ENCODE data around the gene MLLT1.

The MLLT1 gene

DNA sequence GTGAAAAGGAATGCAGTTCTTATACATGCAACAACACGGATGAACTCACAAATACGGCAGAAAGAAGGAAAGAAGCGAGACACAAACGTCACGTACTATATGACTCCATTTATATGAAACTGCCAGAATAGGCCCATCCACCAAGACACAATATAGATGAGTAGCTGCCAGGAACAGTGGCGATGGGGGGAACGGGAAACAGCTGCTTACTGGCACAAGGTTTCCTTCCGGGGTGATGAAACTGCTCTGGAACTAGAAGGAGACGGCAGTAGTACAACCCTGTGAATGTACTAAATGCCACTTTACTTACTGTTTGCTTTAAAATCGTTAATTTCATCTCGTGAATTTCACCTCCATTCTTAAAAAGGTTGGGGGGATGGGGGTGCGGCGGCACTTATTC, 28.9 kb downstream of the MLLT1 start:
- no peak for DNase-seq (ENCODE audit: low read depth)
- TF ChIP-seq, protein P1, sequence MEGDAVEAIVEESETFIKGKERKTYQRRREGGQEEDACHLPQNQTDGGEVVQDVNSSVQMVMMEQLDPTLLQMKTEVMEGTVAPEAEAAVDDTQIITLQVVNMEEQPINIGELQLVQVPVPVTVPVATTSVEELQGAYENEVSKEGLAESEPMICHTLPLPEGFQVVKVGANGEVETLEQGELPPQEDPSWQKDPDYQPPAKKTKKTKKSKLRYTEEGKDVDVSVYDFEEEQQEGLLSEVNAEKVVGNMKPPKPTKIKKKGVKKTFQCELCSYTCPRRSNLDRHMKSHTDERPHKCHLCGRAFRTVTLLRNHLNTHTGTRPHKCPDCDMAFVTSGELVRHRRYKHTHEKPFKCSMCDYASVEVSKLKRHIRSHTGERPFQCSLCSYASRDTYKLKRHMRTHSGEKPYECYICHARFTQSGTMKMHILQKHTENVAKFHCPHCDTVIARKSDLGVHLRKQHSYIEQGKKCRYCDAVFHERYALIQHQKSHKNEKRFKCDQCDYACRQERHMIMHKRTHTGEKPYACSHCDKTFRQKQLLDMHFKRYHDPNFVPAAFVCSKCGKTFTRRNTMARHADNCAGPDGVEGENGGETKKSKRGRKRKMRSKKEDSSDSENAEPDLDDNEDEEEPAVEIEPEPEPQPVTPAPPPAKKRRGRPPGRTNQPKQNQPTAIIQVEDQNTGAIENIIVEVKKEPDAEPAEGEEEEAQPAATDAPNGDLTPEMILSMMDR (IDR thresholded peaks at IDR 0.05; ENCODE audit: control insufficient read depth, insufficient read depth, low read depth, low read length, missing control alignments) = no peak
- no peak overlapping the region for H3K4me3 ChIP-seq (ENCODE audit: control insufficient read depth, low read depth, low read length)

DNA sequence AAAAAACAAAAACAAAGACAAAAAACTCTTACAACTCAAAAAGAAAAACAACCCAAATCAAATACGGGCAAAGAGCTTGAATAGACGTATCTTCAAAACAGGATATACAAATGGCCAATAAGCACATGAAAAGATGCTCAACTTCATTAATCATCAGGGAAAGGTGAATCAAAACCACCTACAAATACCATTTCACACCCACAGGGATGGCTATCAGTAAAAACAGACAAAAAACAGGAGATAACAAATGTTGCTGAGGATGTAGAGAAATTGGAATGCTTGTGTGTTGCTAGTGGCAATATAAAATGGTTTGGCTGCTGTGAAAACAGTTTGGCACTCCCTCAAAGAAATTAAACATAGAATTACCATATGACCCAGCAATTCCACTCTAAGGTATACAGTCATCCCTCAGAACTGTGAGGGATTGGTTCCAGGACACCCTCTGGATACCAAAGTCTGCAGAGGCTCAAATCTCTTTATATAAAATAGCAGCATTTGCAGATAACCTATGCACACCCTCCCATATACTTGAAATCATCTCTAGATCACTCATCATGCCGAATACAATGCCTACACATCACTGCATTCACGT, 29.7 kb downstream of the MLLT1 start:
- TF ChIP-seq, protein P1 (IDR thresholded peaks at IDR 0.05; ENCODE audit: control insufficient read depth, insufficient read depth, low read depth, low read length, missing control alignments) = no peak
- no peak for DNase-seq (ENCODE audit: low read depth)
- no peak overlapping the region for H3K4me3 ChIP-seq (ENCODE audit: control insufficient read depth, low read depth, low read length)

DNA sequence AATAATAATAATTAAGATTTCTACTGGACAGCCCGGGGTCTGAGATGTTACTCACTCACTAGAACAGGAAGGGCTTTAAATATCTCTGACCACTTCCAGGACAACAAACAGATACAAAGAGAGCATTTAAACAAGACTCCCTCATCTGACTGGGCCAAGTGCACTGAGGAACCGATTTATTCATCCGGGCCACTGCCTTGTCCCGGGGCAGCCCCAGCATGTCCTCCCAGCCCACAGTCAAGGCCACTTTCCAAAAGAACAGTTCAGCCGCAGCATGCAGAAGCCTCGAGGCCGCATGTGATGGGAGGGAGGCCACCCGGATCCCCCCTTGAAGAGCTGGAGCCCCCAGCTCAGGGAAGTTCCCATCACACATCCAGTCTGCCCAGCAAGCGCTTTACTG, 30.5 kb downstream of the MLLT1 start:
- H3K4me3 ChIP-seq (ENCODE audit: control insufficient read depth, low read depth, low read length) = no peak overlapping the region
- TF ChIP-seq, protein P1 (IDR thresholded peaks at IDR 0.05; ENCODE audit: control insufficient read depth, insufficient read depth, low read depth, low read length, missing control alignments) = no peak
- DNase-seq (ENCODE audit: low read depth) = no peak

DNA sequence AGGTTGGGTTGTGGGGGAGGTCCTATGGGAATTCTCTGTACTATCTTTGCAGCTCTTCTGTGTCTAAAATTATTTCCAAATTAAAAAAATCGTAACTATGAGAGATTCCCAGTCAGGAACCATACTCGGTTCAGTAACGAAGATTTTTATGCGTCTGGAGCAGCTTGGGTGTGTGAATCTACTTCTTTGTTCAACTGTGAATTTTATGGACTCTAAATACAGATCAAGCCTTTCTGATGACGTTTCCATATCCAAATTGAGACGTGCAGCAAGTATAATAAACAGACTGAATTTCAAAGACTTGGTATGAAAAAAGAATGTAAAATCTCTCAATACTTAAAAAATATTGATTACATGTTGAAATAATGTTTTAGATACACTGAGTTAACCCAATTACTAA, 30.9 kb downstream of the MLLT1 start:
- no peak for DNase-seq (ENCODE audit: low read depth)
- TF ChIP-seq, protein P1 (IDR thresholded peaks at IDR 0.05; ENCODE audit: control insufficient read depth, insufficient read depth, low read depth, low read length, missing control alignments) = no peak
- no peak overlapping the region for H3K4me3 ChIP-seq (ENCODE audit: control insufficient read depth, low read depth, low read length)

DNA sequence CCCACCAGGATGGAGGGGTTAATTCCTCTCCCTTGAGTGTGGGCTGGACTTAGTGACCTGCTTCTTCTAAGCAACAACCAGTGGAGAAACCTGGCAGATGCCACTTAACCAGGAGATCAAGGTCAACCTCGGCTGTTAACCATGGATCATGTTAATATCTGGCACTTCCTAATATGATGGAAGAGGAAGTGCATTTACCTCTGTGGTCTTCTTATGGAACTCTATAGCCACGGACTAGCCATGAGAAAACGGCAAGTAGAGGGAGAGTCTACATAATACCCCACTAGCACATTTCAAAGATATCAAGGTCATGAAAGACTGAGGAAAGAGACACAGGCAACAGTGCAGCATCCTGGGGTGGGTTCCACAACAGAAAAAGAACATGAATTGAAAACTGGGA, 31.4 kb downstream of the MLLT1 start:
- DNase-seq (ENCODE audit: low read depth) = no peak
- TF ChIP-seq, protein P1 (IDR thresholded peaks at IDR 0.05; ENCODE audit: control insufficient read depth, insufficient read depth, low read depth, low read length, missing control alignments) = no peak
- no peak overlapping the region for H3K4me3 ChIP-seq (ENCODE audit: control insufficient read depth, low read depth, low read length)

DNA sequence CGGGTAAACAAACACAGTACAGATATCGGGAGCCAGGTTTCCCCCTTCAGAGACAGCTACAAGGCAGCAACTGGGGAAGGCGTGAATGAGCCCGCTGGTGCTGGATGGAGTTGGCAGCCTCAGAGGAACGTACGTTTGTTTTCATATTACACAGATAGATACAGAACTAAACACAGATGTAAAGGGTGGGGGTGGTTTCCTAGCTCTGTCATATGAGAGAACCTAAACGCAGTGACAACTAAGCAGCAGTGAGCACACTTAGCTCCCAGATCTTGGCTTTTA, 32.8 kb downstream of the MLLT1 start:
- TF ChIP-seq, protein P1 (IDR thresholded peaks at IDR 0.05; ENCODE audit: control insufficient read depth, insufficient read depth, low read depth, low read length, missing control alignments) = no peak
- no peak for DNase-seq (ENCODE audit: low read depth)
- H3K4me3 ChIP-seq (ENCODE audit: control insufficient read depth, low read depth, low read length) = no peak overlapping the region
